GM12872 (cell line): ENCODE measurements around the gene PDLIM4.

Experiments used
- CTCF ChIP-seq: IDR thresholded peaks from 3 replicates; pipeline ENCODE4 v1.5.1; 2011; ENCODE audit warnings: low read depth, mild to moderate bottlenecking, low read length, moderate library complexity; ENCODE audit not compliant: insufficient read depth

PDLIM4 gene

DNA sequence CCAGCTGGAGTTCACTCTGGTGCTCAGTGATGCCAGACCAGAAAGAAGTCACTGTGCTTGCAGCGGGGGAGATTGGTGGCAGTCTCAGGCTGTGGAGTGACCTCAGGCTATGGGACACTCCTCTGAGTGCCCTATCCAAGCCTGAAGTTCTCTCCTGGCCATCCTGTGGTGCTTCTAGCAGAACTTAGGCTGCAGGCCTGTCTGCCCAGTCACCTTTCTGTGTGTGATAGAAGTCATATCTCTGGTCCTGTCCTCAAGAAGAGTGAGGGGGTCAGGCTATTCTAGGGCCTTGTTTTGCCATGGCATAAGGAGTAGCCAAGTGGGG is 9.3 kb downstream of the PDLIM4 start:
- TF ChIP-seq CTCF = no peak

GRCh38 chr5:132267166-132267739 is 9.8 kb downstream of the PDLIM4 start:
- TF ChIP-seq CTCF = no peak

- TF ChIP-seq CTCF = no peak
These were observed 10.7 kb downstream of the PDLIM4 start for GRCh38 chr5:132267931-132268768.

DNA sequence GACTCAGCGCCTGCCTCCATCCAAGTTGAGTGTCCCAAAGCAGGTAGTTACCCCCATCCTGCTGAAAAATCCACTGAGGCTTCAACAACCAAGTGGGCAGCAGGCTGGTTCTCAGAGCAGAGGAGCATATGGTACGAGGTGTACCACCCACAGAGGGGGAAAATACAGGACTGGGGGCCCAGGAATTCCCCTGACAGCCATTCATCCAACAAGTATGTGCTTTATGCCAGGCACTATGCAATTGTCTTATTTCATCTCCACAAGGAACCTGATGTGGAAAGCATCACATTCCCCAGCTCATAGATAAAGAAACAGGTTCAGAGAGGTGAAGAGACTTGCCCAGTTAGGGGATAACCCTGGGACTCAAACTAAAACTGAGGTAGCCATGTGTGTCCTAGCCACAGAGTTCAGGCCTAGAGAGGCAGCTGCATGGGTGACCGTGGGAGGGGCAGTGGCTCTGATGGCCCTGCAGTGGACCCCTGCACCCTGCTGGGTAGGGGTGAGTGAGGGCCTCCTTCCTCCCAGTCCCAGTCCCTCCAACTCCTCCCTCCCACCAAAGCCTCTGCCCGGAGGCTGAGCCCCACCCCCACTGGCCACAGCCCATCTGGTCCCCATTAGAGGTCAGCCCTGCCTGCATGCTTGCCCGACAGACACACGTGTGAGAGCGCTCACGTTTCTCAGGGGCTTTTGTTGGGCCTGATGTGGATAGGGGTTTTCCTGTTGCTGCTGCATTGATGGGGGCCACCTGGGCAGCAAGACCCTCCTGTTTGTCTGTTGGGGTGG is 11.5 kb downstream of the PDLIM4 start:
- no peak for TF ChIP-seq CTCF

GRCh38 chr5:132269635-132270334 is 12.3 kb downstream of the PDLIM4 start:
- TF ChIP-seq CTCF = no peak

DNA sequence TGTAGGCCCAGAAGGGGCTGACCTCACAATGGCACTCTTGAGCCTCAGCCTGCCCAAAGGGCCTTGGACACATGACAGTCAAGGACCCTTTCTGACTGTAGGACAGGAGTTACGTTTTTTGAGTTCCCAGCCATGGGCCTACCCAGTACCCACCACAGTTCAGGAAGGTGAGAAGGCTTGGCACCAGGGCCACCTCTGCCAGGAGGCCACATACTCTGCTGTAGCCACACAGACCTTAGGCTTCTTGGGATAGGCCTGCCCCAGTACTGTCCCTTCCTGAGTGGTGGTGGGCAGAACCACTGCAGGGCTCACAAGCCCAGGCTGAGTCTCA is 12.8 kb downstream of the PDLIM4 start:
- no peak for TF ChIP-seq CTCF

DNA sequence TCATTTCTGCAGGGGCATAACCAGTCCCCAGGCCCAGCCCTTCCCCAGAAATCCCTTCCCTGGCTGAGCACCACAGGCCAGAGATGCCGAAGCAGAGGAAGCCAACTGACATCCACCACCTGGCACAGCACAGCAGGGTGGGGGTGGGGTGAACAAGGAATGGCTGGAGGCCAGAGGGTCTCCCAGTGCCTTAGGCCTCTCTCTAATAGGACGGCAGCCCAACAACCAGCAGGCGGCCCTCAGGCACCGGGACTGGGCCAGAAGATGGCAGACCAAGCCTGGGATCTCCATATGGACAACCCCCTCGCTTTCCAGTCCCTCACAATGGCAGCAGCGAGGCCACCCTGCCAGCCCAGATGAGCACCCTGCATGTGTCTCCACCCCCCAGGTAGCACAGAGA is 13.2 kb downstream of the PDLIM4 start:
- TF ChIP-seq CTCF = no peak
